Rectal smooth muscle tissue (tissue), 1 donor: Measurements from ENCODE around the gene GRK3.

Experiments used
- H3K27ac ChIP-seq: one replicate; pipeline ENCODE4 v1.7.0; 2013; ENCODE audit warnings: low read depth, low read length, inconsistent platforms
- H3K27me3 ChIP-seq: one replicate; pipeline ENCODE4 v1.7.0; 2013; ENCODE audit warnings: low read length; ENCODE audit not compliant: control insufficient read depth, insufficient read depth
- H3K36me3 ChIP-seq: one replicate; pipeline ENCODE4 v1.7.0; 2013; ENCODE audit warnings: low read length; ENCODE audit not compliant: control insufficient read depth, insufficient read depth
- H3K4me1 ChIP-seq: one replicate; pipeline ENCODE4 v1.7.0; 2013; ENCODE audit warnings: low read length; ENCODE audit not compliant: control insufficient read depth, insufficient read depth
- H3K4me3 ChIP-seq: one replicate; pipeline ENCODE4 v1.7.0; 2013; ENCODE audit warnings: low read length
- H3K9ac ChIP-seq: one replicate; pipeline ENCODE4 v1.7.0; 2013; ENCODE audit warnings: low read length

Gene GRK3

GRCh38 chr22:25774575-25775026 is 210.1 kb downstream of the GRK3 start:
- no peak overlapping the region for H3K4me3 ChIP-seq
- H3K9ac ChIP-seq: no peak overlapping the region
- no peaks in the 10 kb centered on the region for H3K4me1 ChIP-seq
- H3K36me3 ChIP-seq: no peaks in the 10 kb centered on the region
- no peak overlapping the region for H3K27ac ChIP-seq
- no peaks in the 10 kb centered on the region for H3K27me3 ChIP-seq

- no peaks in the 10 kb centered on the region for H3K36me3 ChIP-seq
- H3K9ac ChIP-seq: no peak overlapping the region
Measured at GRCh38 chr22:25775531-25775930, 211.1 kb downstream of the GRK3 start.

GRCh38 chr22:25777411-25777810 is 212.9 kb downstream of the GRK3 start:
- H3K27me3 ChIP-seq: no peaks in the 10 kb centered on the region
- no peaks in the 10 kb centered on the region for H3K4me1 ChIP-seq
- no peak overlapping the region for H3K9ac ChIP-seq
- H3K36me3 ChIP-seq: no peaks in the 10 kb centered on the region
- H3K27ac ChIP-seq: no peak overlapping the region
- H3K4me3 ChIP-seq: no peak overlapping the region

More at GRCh38 chr22:25775531-25775930, 211.1 kb downstream of the GRK3 start:
- Histone ChIP-seq H3K4me1 (no peaks in the 10 kb centered on the region), H3K27ac (no peak overlapping the region), H3K4me3 (no peak overlapping the region), H3K27me3 (no peaks in the 10 kb centered on the region)

- H3K27me3 ChIP-seq: no peaks in the 10 kb centered on the region
- no peak overlapping the region for H3K27ac ChIP-seq
- no peaks in the 10 kb centered on the region for H3K4me1 ChIP-seq
- H3K4me3 ChIP-seq: no peak overlapping the region
- no peak overlapping the region for H3K9ac ChIP-seq
- H3K36me3 ChIP-seq: no peaks in the 10 kb centered on the region
Measured at GRCh38 chr22:25777870-25778269, 213.4 kb downstream of the GRK3 start.
